Mononuclear cell (primary cell): Measurements from ENCODE around the gene LRBA. TPM values are rescaled to one million over a fixed set of nuclear protein-coding genes. Genes with fewer than 3 reads are reported as not detected.
"Not testable (repeated sequence)": the region's sequence is repeated elsewhere in the genome, so short reads cannot be mapped to it uniquely, and the experiment has no call there.

Source experiments
- H3K27me3 ChIP-seq: 2 replicates; pipeline ENCODE4 v1.6.0; 2011; ENCODE audit warnings: low read length, control low read depth; ENCODE audit not compliant: insufficient read depth
- H3K4me1 ChIP-seq: 2 replicates; pipeline ENCODE4 v1.5.1; 2011; ENCODE audit warnings: mild to moderate bottlenecking, low read length, control low read depth; ENCODE audit not compliant: insufficient read depth
- H3K4me3 ChIP-seq: 2 replicates; pipeline ENCODE4 v1.5.1; 2011; ENCODE audit warnings: mild to moderate bottlenecking, low read length, moderate library complexity
- H3K9me3 ChIP-seq: 2 replicates; pipeline ENCODE4 v1.5.1; 2011; ENCODE audit warnings: low read depth, mild to moderate bottlenecking, control low read depth, low read length
- total RNA-seq: library from RNA; depleted of rRNA; stranded (reverse); fragments of >200 nt; gene quantifications from one replicate; pipeline ENCODE4 v1.2.3, GENCODE V29; 2012

The LRBA gene
- total RNA-seq, 1 donor, result 96.0 TPM

- H3K4me3 ChIP-seq, result no peak overlapping the region
- H3K27me3 ChIP-seq, result no peaks in the 10 kb centered on the region
- no peaks in the 10 kb centered on the region for H3K4me1 ChIP-seq
- no peaks in the 10 kb centered on the region for H3K9me3 ChIP-seq
These were observed 335.9 kb downstream of the LRBA start for GRCh38 chr4:150679018-150679764.

GRCh38 chr4:150673793-150674192, 341.3 kb downstream of the LRBA start:
- Histone ChIP-seq H3K4me3 (no peak overlapping the region), H3K4me1 (no peaks in the 10 kb centered on the region), H3K27me3 (no peaks in the 10 kb centered on the region), H3K9me3 (no peaks in the 10 kb centered on the region)

GRCh38 chr4:150668824-150669223, 346.3 kb downstream of the LRBA start:
- H3K27me3 ChIP-seq, result no peaks in the 10 kb centered on the region
- no peaks in the 10 kb centered on the region for H3K9me3 ChIP-seq
- H3K4me3 ChIP-seq, result no peak overlapping the region
- H3K4me1 ChIP-seq, result no peaks in the 10 kb centered on the region

- H3K4me3 ChIP-seq, result no peak overlapping the region
- no peaks in the 10 kb centered on the region for H3K4me1 ChIP-seq
- no peaks in the 10 kb centered on the region for H3K9me3 ChIP-seq
- no peaks in the 10 kb centered on the region for H3K27me3 ChIP-seq
These were observed 350.1 kb downstream of the LRBA start for GRCh38 chr4:150664935-150665334.

GRCh38 chr4:150662686-150663085, 352.4 kb downstream of the LRBA start:
- H3K27me3 ChIP-seq, result no peaks in the 10 kb centered on the region
- H3K9me3 ChIP-seq, result no peaks in the 10 kb centered on the region
- H3K4me1 ChIP-seq, result no peaks in the 10 kb centered on the region
- H3K4me3 ChIP-seq, result no peak overlapping the region

GRCh38 chr4:150661551-150661950, 353.5 kb downstream of the LRBA start:
- H3K9me3 ChIP-seq, H3K27me3 ChIP-seq, H3K4me3 ChIP-seq, H3K4me1 ChIP-seq: not testable (repeated sequence)

- H3K27me3 ChIP-seq, H3K9me3 ChIP-seq, H3K4me1 ChIP-seq, H3K4me3 ChIP-seq: not testable (repeated sequence)
These were observed 356.8 kb downstream of the LRBA start for GRCh38 chr4:150658258-150658657.

- Histone ChIP-seq H3K4me3 (no peak overlapping the region), H3K4me1 (no peaks in the 10 kb centered on the region), H3K9me3 (no peaks in the 10 kb centered on the region), H3K27me3 (no peaks in the 10 kb centered on the region)
These were observed 358.2 kb downstream of the LRBA start for GRCh38 chr4:150656891-150657290.

- no peaks in the 10 kb centered on the region for H3K4me1 ChIP-seq
- H3K9me3 ChIP-seq, result no peaks in the 10 kb centered on the region
- H3K27me3 ChIP-seq, result no peaks in the 10 kb centered on the region
- H3K4me3 ChIP-seq, result no peak overlapping the region
These were observed 364.3 kb downstream of the LRBA start for GRCh38 chr4:150650751-150651150.

GRCh38 chr4:150648123-150648522, 367.0 kb downstream of the LRBA start:
- Histone ChIP-seq H3K9me3 (no peaks in the 10 kb centered on the region), H3K27me3 (no peaks in the 10 kb centered on the region), H3K4me3 (no peak overlapping the region), H3K4me1 (no peaks in the 10 kb centered on the region)

- Histone ChIP-seq H3K4me3 (no peak overlapping the region), H3K9me3 (no peaks in the 10 kb centered on the region), H3K27me3 (no peaks in the 10 kb centered on the region), H3K4me1 (no peaks in the 10 kb centered on the region)
These were observed 368.1 kb downstream of the LRBA start for GRCh38 chr4:150647008-150647407.

GRCh38 chr4:150641612-150642011, 373.5 kb downstream of the LRBA start:
- no peaks in the 10 kb centered on the region for H3K9me3 ChIP-seq
- no peak overlapping the region for H3K4me3 ChIP-seq
- H3K4me1 ChIP-seq, result no peaks in the 10 kb centered on the region
- H3K27me3 ChIP-seq, result no peaks in the 10 kb centered on the region

GRCh38 chr4:150632639-150633038, 382.4 kb downstream of the LRBA start:
- Histone ChIP-seq H3K4me1 (no peaks in the 10 kb centered on the region), H3K9me3 (peaks cover 5% of the 10 kb centered on the region), H3K27me3 (no peaks in the 10 kb centered on the region), H3K4me3 (no peak overlapping the region)

GRCh38 chr4:150628073-150628472, 387.0 kb downstream of the LRBA start:
- Histone ChIP-seq H3K4me3 (no peak overlapping the region), H3K9me3 (peaks cover under 1% of the 10 kb centered on the region), H3K27me3 (no peaks in the 10 kb centered on the region), H3K4me1 (no peaks in the 10 kb centered on the region)

GRCh38 chr4:150625033-150625432, 390.1 kb downstream of the LRBA start:
- Histone ChIP-seq H3K4me1 (no peaks in the 10 kb centered on the region), H3K27me3 (no peaks in the 10 kb centered on the region), H3K9me3 (no peaks in the 10 kb centered on the region)

GRCh38 chr4:150624055-150624454, 391.0 kb downstream of the LRBA start:
- no peaks in the 10 kb centered on the region for H3K4me1 ChIP-seq
- H3K27me3 ChIP-seq, result no peaks in the 10 kb centered on the region
- H3K9me3 ChIP-seq, result no peaks in the 10 kb centered on the region
- H3K4me3 ChIP-seq, result no peak overlapping the region

More at GRCh38 chr4:150625033-150625432, 390.1 kb downstream of the LRBA start:
- H3K4me3 ChIP-seq, result no peak overlapping the region
